ENCODE measurements around the gene SIX5. TPM values are rescaled to one million over a fixed set of nuclear protein-coding genes. Genes with fewer than 3 reads are reported as not detected.

The SIX5 gene
- total RNA-seq, 2 donors from 2014 or later, result 11.0 to 15.8 TPM

GRCh38 chr19:45717131-45717982 is 51.7 kb downstream of the SIX5 start:
- TF ChIP-seq CTCF (IDR thresholded peaks at IDR 0.05), result no peak
- DNase-seq, result peak; percentile 99
- no peaks in the 10 kb centered on the region for H3K36me3 ChIP-seq
- intact Hi-C loops (cut with DNase I), result loop anchor here (5.0 kb wide), 1 partner anchor 50 kb away; the partner anchor contains the start of gene SIX5
- H3K9me3 ChIP-seq, result no peaks in the 10 kb centered on the region
- peak overlapping the region; percentile 77 to 98 for H3K9ac ChIP-seq (ENCODE audit: low read depth in 2 of 2, low read length in 2 of 2)
- H3K27me3 ChIP-seq, result no peaks in the 10 kb centered on the region
- H3K4me1 ChIP-seq, result no peaks in the 10 kb centered on the region
- peak overlapping the region; percentile 71 for H3K27ac ChIP-seq
- peak overlapping the region; percentile 46 for H3K4me3 ChIP-seq

GRCh38 chr19:45716359-45717130 is 52.5 kb downstream of the SIX5 start:
- Histone ChIP-seq H3K36me3 (no peaks in the 10 kb centered on the region), H3K9me3 (no peaks in the 10 kb centered on the region), H3K4me3 (peak overlapping the region; percentile 46), H3K27ac (peak overlapping the region; percentile 39), H3K27me3 (no peaks in the 10 kb centered on the region), H3K9ac (ENCODE audit: low read depth in 2 of 2, low read length in 2 of 2) (peak overlapping the region; percentile 72 to 98), H3K4me1 (no peaks in the 10 kb centered on the region)
- intact Hi-C loops (cut with DNase I), result loop anchor here (5.0 kb wide), 1 partner anchor 51 kb away; the partner anchor contains the start of gene SIX5
- no peak for TF ChIP-seq CTCF (IDR thresholded peaks at IDR 0.05)
- DNase-seq, result peak; percentile 44

DNA sequence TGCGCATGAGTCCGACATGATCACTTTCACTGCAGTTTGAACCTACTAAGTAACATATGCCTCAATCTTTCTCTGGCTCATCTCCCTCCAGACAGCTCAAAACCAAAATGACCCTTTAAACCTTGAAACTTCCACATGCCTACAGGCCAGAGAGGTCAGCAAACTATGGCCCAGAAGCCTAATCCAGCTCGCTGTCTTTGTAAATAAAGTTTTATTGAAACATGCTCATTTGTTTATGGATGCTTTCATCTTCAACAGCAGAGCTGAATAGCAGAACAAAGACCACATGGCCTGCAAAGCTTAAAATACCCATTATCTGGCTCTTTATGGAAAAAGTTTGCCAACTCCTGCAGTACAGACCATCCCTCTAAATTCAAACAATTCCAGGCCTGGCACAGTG is 53.9 kb downstream of the SIX5 start:
- no peaks in the 10 kb centered on the region for H3K4me1 ChIP-seq
- intact Hi-C loops (cut with DNase I), result loop anchor here (5.0 kb wide), 1 partner anchor 52 kb away; the partner anchor contains the start of gene SIX5
- no peaks in the 10 kb centered on the region for H3K9me3 ChIP-seq
- DNase-seq, result no peak
- H3K9ac ChIP-seq (ENCODE audit: low read depth in 2 of 2, low read length in 2 of 2), result no peak overlapping the region
- TF ChIP-seq CTCF (IDR thresholded peaks at IDR 0.05), result no peak
- no peaks in the 10 kb centered on the region for H3K36me3 ChIP-seq
- H3K27ac ChIP-seq, result no peak overlapping the region
- H3K27me3 ChIP-seq, result no peaks in the 10 kb centered on the region
- no peak overlapping the region for H3K4me3 ChIP-seq

Other genes with a start within 250 kb of the SIX5 start
- 10 to 100 TPM; 12.4 to 14.8 TPM for gene OPA3, start 184.4 kb downstream of the SIX5 start, total RNA-seq
- gene GPR4, start 167.0 kb downstream of the SIX5 start, total RNA-seq, result 1 to 10 TPM in 1 of 2 donors, under 1 TPM in 1; 0.52 to 2.0 TPM
- gene EML2, start 129.9 kb downstream of the SIX5 start, total RNA-seq, result 100 to 1,000 TPM in 1 of 2 donors, 10 to 100 TPM in 1; 96.2 to 106 TPM
- gene GIPR, start 101.0 kb downstream of the SIX5 start, total RNA-seq, result 1 to 10 TPM; 8.3 to 9.5 TPM
- 100 to 1,000 TPM; 269 to 484 TPM for gene SNRPD2, start 77.3 kb downstream of the SIX5 start, total RNA-seq
- 10 to 100 TPM; 10.7 to 11.2 TPM for gene QPCTL, start 76.6 kb downstream of the SIX5 start, total RNA-seq
- 10 to 100 TPM; 28.3 to 28.8 TPM for gene FBXO46, start 38.4 kb downstream of the SIX5 start, total RNA-seq
- gene MEIOSIN, start 35.8 kb downstream of the SIX5 start, total RNA-seq, result not detected
- 10 to 100 TPM; 30.6 to 36.0 TPM for gene DMPK, start 13.2 kb upstream of the SIX5 start, total RNA-seq
- gene DMWD, start 23.6 kb upstream of the SIX5 start, total RNA-seq, result 10 to 100 TPM; 29.1 to 43.6 TPM
- gene RSPH6A, start 46.1 kb upstream of the SIX5 start, total RNA-seq, result under 1 TPM in 1 of 2 donors, not detected in 1; 0.12 TPM
- gene SYMPK, start 93.9 kb upstream of the SIX5 start, total RNA-seq, result 100 to 1,000 TPM in 1 of 2 donors, 10 to 100 TPM in 1; 55.7 to 101 TPM
- gene FOXA3, start 95.1 kb upstream of the SIX5 start, total RNA-seq, result 10 to 100 TPM; 48.5 to 55.9 TPM
- gene IRF2BP1, start 116.9 kb upstream of the SIX5 start, total RNA-seq, result 10 to 100 TPM; 20.3 to 29.7 TPM
- gene MYPOP, start 133.4 kb upstream of the SIX5 start, total RNA-seq, result 1 to 10 TPM; 8.9 to 9.0 TPM
- gene NANOS2, start 145.5 kb upstream of the SIX5 start, total RNA-seq, result not detected
- 1 to 10 TPM in 1 of 2 donors, under 1 TPM in 1; 0.72 to 1.1 TPM for gene NOVA2, start 204.6 kb upstream of the SIX5 start, total RNA-seq
- gene CCDC61, start 226.2 kb upstream of the SIX5 start, total RNA-seq, result 10 to 100 TPM; 14.4 to 32.2 TPM